GM18861 (cell line): Measurements from ENCODE around the gene CTCFL.
"Not testable (repeated sequence)": the region's sequence is repeated elsewhere in the genome, so short reads cannot be mapped to it uniquely, and the experiment has no call there.

Experiments used
- ATAC-seq: cut with Tn5 transposase; IDR thresholded peaks from one replicate; pipeline ENCODE4 v1.9.1; 2021; ENCODE audit not compliant: unreplicated experiment

CTCFL gene

DNA sequence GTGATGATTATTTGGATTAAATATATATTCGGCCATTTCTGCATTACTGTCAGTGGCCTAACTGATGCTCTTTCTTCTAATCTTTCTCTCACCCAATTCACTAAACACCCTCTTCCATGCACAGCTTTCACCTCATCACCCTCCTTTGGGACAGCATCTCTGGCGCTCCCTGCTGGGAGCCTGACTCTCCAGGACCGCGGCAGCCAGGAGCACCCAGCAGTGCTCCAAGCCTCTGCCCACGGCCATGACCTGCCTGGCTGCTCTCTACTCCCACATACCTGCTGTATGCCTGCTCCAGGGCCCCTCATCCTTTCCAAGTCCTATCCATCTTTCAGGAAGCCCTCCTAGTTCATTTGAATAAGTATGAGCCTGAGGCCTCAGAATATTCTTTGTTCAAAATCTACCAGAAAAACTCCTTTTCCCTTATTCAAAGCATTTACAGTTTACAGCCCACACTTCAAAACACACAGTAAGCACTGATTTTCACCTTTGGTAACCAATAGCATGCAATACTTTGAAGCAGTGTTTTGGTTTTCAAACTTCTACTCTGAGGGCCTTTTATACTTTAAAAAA lies 15.2 kb downstream of the CTCFL start:
- ATAC-seq = no peak

DNA sequence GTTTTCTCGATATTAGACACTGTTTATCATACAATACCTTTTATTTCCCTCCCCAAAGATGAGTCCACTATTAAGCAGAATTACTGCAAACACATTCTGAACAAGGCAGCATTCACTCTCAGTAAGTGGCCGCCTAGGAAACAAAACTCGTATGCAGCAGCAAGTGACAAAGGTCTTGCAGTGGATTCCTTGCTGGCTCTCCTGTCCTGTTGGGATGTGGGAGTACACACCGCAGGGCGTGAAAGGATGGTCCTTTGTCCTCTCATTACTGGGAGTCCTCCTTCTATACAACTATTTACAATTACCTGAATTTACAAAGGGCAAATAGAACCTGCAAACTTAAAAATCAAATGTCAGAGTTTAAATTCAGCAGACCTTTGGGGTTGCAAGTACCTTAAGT lies 16.1 kb downstream of the CTCFL start:
- no peak for ATAC-seq

DNA sequence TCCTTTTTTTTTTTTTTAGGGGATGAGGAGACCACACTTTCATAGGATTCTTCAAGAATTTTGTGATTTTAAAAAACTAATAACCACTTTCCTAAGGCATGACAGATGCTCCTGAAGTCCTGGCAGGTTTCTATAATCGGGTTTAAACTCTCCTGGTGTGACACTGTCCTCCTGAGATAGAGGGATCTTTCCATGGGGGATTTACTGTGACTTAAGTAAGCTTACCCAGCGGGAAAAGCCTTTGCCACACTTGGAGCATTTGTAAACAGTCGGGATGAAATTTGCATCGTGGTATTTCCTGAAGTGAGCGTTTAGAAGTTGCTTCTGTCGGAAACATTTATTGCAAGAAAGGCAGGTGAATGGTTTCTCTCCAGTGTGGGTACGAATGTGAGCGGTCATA lies 16.6 kb downstream of the CTCFL start:
- no peak for ATAC-seq

DNA sequence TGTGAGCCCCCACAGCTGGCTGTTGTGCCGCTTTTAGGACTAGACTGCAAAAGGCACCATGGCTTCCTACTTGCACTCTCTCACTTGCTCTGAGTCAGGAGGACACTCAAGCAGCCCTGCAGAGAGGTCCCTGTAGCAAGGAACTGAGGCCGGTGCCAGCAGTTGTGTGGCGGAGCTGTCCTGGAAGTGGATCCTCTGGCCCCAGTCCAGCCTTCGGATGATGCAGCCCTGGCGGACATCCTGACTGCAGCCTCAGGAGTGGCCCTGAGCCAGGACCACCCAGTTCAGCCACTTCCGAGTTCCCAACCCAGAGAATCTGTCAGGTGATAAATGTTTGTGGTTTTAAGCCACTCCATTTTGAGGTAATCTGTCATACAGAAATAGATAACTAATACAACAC lies 17.5 kb downstream of the CTCFL start:
- no peak for ATAC-seq

DNA sequence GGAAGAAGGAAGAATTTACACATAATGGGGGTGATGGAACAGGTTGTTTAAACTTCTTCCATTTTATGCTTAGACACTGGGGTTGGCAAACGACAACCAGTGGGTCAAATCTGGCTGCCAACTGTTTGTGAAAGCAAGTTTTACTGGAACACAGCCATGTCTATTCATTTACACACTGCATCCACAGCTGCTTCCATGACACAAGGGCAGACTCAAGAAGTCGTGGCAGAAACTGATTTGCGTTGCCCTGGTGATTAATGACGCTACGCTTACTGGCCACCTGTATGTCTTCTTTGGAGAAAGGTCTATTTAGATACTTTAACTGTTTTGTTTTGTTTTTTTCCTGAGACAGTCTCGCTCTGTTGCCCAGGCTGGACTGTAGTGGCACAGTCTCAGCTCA lies 19.0 kb downstream of the CTCFL start:
- ATAC-seq = no peak

DNA sequence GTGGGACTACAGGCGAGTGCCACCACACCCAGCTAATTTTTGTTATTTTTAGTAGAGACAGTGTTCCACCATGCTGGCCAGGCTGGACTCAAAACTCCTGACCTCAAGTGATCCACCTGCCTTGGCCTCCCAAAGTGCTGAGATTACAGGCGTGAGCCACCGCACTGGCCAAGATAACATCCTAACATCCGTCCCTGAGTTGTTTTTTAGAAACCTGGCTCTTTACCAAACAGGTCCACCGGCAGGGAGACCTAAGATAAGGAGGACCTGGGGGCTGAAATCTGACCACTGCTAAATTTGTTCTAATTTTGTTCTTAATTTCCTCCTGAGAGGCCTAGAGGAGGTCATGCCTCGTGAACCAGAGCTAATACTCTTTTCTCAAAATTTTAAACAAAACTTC lies 20.5 kb downstream of the CTCFL start:
- no peak for ATAC-seq

DNA sequence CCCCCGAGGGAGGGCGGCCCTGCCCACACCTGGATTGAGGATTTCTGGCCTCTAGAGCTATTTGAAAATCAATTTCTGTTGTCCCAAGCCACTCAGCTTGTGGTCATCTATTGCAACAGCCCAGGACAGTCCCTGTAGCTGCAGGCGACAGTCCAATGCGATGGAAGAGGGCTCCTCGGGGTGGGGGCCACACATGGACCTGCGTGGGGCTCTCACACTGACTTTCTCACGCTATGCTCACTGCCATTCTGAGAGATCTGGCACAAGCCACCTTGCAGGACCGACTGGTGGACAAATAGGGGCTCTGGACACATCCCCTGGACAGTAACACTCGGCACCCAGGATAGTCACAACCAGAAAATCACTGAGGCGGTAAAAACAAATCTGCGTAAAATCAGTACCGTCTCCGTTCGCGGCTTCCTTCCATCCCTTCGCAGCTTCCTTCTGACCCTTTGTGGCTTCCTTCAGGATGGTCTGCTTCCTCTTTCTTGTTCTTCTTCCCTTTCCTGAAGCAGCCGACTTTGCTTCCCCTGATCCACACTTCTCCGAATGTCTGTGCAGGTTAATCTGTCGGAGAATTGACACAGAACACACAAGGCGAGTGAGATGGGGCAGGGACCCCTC lies 21.8 kb downstream of the CTCFL start:
- ATAC-seq = no peak

DNA sequence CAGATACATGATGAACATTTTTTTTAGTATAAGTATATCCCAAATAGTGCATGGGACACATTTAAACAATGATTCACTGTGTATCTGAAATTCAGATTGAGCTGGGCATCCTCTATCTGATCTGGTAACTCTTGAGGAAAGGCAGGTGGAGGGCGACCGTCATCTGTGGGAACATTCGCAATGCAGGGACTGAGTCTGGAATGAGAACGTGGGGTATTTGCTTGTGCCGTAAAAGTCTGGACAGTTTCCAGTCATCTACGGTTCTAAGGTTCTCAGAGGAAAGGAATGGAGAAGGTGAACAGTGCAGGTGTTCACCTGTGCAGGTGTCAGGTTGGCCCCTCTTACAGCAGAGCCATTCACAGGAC lies 22.6 kb downstream of the CTCFL start:
- no peak for ATAC-seq

DNA sequence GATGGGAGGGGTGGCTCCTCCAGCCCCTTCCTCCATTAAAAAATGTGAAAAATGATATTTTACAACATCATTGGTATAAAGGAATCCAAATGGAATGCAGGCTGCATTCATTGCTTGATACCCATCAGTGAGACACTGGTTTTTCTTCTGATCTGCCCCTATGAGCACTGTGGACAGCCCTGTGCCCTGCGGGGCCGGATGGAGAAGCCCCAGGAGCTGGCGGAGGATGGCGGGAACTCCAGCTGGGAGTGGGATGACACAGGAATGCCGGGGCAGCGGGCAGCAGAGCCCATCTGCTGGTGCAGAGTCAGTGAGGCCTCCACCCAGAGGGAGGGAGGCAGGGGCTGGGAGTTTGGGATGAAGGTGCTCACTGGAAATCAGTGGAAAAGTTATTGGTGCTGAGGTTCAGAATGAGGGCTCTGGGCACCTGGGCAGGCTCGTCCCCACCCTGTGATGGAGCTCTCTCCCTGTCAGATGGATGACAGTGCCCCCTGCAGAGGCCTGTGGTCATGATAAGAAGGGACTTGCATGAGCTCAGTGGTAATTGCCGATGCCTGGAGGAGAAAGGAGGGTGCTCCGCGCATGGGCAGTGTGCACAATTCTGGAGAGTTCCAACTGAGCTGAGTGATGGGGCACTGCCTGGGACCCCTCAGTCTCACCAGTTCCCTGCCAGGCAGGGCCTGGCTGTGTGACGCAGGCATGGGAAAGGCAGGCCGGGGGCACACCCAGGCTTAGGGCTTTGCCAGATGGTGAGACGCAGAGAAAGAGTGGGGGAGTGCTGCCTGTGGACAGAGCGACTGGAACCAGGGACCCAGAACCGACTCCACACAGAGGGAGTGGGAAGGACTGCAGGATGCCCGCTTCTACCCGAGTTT lies 23.2 kb downstream of the CTCFL start:
- no peak for ATAC-seq

DNA sequence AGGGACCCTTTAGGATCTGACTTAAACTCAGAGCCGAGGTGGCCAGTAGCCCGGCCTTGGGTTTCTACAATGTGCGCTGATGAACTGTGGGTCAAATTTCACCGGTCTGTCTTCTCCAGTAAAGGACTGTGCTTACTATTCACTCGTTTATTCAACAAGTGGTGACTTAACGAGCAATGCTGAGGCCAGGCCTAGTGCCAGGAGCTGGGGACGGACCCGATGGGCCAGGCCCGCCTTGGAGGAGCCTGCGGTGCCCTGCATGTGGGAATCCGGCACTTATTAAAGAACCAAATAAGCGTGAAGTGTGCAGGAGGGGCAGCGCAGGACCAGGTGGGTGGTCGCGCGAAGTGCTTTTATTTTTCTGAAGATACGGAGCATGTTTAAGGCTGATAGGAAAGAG lies 24.0 kb downstream of the CTCFL start:
- no peak for ATAC-seq

DNA sequence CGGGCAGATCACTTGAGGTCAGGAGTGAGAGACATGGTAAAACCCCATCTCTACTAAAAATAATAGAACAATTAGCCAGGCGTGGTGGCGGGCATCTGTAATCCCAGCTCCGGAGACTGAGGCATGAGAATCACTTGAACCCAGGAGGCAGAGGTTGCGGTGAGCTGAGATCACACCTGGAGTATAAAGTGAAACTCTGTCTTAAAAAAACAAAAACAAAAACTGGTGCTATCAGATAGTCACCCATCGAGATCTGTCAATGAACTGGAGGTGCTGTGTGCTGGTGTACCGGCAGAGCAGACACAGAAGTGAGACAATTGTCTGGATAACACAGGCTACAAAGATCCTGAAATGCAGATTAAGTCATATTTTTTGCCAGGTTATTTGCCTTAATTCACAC lies 24.7 kb downstream of the CTCFL start:
- no peak for ATAC-seq

DNA sequence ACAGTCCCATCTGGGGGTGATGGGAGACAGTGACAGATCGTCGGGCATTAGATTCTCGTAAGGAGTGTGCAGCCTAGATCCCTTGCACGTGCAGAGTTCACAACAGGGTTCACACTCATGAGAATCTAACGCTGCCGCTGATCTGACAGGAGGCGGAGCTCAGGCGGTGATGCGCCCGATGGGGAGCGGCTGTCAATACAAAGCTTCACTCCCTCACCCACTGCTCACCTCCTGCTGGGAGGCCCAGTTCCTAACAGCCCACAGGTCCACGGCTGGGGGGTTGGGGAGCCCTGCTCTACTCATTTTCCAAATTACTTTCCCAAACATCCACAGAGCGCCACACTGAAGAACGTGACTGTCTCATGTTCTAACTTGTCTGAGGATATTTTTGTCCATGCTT lies 25.3 kb downstream of the CTCFL start:
- ATAC-seq = no peak

DNA sequence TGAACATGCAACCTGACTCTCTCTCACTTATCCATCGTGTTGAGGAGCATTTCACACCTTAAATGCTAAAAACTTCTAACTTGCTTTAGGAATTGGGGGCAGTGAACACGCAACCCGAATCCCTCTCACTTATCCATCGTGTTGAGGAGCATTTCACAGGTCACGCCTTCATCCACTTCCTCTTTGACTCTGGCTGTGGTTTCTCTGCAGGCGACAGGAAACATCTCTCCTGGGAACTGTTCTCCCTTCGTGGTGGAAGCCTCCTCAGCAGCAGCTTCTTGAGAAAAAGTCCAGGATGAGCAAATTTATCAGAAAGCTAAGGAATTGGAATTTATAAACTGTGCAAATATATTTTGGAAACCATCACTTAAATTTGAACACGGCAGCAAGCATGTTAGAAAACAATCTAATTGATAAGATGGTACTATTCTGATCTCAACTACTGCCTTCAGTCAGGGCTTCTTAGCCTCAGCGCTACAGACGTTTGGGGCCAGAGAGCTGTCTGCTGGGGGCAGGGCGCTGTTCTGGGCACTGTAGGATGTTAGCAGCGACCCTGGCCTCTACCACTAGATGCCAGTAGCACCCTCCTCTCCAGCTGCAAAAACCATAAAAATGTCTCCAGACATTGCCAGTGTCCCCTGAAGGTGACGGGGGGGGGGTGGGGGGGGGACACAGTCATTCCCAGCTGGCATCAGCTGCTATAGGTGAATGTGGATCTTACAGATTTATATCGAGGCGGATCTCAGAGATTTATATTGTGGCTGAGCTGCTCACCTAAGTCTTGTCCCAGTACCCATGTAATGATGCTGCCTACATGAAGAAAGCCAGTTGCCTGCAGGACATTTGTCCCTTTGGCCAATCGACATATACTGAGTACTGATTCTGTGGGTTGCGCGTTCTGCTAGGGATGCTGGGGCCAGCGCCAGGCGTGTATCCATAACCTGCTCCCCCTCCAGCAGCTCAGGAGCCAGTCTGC lies 26.2 kb downstream of the CTCFL start:
- no peak for ATAC-seq

DNA sequence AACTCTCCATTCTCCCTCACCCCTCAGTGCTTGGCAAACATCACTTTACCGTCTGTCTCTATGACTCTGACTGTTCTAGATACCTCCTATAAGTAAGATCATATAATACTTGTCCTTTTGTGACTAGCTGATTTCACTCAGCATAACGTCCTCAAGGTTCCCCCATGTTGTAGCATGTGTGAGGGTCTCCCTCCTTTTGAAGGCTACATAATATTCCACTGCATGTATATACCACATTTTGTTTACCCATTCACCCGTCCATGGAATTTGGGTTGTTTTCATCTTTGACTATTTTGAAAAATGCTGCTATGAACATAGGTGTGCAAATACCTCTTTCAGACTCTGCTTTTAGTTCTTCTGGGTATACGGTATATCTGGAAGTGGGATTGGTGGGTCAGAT lies 28.3 kb downstream of the CTCFL start:
- ATAC-seq = no peak

DNA sequence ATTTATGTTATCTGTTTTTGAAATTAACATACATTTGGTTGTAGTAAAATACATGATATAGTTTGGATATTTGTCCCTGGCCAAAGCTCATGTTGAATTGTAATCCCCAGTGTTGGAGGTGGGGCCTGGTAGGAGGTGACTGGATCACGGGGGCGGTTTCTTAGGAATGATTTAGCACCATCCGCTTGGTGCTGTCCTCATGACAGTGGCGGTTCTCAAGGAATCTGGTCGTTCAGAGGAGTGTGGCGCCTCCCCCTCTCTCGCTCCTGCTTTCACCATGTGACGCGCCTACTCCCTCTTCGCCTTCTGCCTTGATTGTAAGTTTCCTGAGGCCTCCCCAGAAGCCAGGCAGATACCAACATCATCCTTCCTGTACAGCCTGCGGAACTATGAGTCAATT lies 29.0 kb downstream of the CTCFL start:
- ATAC-seq = no peak

DNA sequence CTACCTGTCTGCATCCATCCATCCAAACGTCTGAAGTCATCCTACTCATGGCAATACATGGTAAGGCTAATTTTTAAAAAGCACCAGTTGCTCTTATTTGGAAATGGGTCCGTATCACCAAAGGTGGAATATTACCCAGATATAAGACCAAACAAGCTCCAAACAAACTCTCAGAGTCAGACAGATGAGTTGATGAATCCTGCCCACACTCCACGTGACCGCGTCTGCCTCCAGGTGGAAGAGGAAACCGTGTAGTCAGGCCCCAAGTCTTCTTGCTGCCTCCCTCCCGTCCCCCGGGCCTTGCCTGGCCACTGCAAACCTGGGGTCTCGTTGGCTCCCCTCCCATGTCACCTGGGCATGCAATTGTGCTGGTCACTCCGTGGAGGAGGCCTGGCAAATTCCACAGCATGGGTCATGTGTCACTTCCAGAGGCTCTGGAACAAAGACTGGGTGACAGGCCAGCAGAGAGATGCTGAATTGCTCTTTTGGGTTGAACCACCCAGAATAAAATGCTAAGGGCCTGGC lies 31.8 kb downstream of the CTCFL start:
- no peak for ATAC-seq

DNA sequence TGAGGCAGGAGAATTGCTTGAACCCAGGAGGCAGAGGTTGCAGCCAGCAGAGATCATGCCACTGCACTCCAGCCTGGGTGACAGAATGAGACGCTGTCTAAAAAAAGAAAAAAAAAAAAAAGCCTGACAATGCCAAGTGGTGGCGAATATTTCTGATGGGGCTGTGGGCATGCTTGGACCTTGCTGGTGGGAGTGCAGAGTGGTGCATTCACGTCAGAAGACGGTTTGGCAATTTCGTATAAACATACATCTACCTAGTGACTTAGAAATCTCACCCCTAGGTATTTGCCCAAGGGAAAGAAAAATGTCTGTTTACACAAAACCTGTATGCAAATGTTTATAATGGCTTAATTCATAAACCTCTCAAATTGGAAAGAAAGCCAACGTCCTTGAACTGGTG lies 33.6 kb downstream of the CTCFL start:
- ATAC-seq = no peak

DNA sequence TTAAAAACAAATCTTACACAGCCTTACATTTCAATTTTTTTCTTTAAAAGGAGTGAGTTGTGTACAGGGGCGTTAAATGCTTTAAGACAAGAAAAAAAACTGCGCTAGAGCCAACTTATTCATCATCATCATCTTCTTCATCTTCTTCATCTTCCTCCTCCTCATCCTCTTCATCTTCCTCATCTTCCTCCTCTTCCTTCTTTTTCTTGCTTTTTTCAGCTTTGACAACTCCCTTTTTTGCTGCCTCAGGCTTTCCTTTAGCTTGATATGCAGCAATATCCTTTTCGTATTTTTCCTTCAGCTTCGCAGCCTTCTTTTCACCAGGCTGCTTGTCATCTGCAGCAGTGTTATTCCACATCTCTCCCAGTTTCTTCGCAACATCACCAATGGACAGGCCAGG lies 36.7 kb downstream of the CTCFL start:
- ATAC-seq = not testable (repeated sequence)

DNA sequence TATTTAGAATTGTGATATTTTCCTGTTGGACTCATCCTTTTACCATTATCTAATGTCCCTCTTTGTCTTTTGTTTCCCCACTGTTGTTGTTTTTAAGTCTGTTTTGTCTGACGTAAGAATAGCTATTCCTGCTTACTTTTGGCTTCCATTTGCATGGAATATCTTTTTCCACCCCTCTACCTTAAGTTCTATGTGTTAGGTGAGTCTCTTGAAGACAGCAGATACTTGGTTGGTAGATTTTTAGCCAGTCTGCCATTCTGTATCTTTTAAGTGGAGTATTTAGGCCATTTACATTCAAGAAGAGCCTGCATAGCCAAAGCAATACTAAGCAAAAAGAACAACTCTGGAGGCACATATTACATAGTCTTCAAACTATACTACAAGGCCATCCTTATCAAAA lies 39.2 kb downstream of the CTCFL start:
- ATAC-seq = no peak

DNA sequence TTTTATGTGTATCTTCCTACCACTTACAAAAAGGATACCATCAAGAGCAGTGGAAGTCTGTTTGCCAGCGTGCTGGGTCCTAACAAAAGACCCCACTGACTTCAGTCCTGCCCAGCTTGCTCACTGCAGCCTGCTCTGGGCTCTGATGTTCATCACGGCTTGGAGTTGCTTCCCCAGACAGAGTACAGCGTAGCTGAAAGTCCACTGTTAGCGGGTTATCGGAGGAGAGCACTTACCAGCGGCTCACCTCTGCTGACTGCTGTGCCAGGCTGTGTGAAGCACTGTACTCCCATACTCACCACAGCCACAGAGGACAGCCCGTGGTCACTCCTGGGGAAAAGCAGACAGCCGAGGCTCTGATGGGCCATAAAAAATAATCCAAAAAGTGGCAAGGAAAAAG lies 40.2 kb downstream of the CTCFL start:
- no peak for ATAC-seq
